Body of pancreas (tissue), 4 donors: ENCODE measurements around the gene COLEC11.

Source experiments
- CTCF ChIP-seq, 7 experiments: fragments of 450-650 bp in 4 of 7; fragments of 200-600 bp in 3 of 7; sonication (generic) in 3 of 7; IDR thresholded peaks; one replicate each; pipeline ENCODE4 v1.5.1; 2016 to 2019; ENCODE audit warnings: antibody characterized with exemption in 7 of 7
- POLR2A ChIP-seq, 3 donors: fragments of 450-650 bp; IDR thresholded peaks; one replicate each; pipeline ENCODE4 v1.6.1; 2016; ENCODE audit warnings: antibody characterized with exemption in 3 of 3, mild to moderate bottlenecking in 2 of 3

- TF ChIP-seq CTCF (IDR thresholded peaks at IDR 0.05): no peak
- TF ChIP-seq POLR2A (IDR thresholded peaks at IDR 0.05): no peak
Observed at GRCh38 chr2:3679616-3680393, 84.9 kb downstream of the COLEC11 start.
